ENCODE results near the gene PRKRIP1. TPM values are rescaled to one million over a fixed set of nuclear protein-coding genes. Genes with fewer than 3 reads are reported as not detected.

PRKRIP1 gene
- total and polyA plus RNA-seq, 4 donors = 5.4 to 15.8 (median 7.1) TPM

DNA sequence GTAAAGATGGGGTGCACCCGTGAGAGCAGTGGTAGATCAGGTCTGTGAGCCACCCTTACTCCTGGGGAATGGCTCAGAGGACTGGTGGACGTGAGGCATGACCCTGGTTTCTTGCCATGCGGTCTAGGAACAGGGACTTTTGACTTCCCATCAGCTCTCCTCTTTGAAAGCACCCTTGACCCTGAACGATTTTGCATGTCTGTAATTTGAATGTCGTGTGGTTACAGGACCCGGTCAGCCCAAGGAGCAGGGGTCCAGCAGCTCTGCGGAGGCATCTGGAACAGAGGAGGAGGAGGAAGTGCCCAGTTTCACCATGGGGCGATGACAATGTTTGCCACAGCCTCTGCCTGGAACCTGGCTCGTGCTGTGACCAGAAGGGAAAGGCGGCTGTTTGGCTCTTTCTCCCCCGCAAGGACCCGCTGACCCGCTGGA lies 28.6 kb downstream of the PRKRIP1 start:
- TF ChIP-seq FOXA1 (IDR thresholded peaks at IDR 0.05) (no peak), HNF4G (IDR thresholded peaks at IDR 0.05) (no peak), FOXA2 (IDR thresholded peaks at IDR 0.05) (no peak), RXRA (IDR thresholded peaks at IDR 0.05) (no peak), GABPA (IDR thresholded peaks at IDR 0.05 in 1 of 2, conservative IDR thresholded peaks at IDR 0.05 in 1 of 2) (no peak), YY1 (IDR thresholded peaks at IDR 0.05) (no peak), JUND (IDR thresholded peaks at IDR 0.05) (no peak), EGR1 (IDR thresholded peaks at IDR 0.05; ENCODE audit: low read depth in 2 of 2) (no peak), NR2F2 (IDR thresholded peaks at IDR 0.05) (no peak), SP1 (IDR thresholded peaks at IDR 0.05) (no peak), RAD21 (IDR thresholded peaks at IDR 0.05) (no peak), TAF1 (conservative IDR thresholded peaks at IDR 0.05) (no peak), HNF4A (conservative IDR thresholded peaks at IDR 0.05) (no peak)
- TF ChIP-seq, protein P1, sequence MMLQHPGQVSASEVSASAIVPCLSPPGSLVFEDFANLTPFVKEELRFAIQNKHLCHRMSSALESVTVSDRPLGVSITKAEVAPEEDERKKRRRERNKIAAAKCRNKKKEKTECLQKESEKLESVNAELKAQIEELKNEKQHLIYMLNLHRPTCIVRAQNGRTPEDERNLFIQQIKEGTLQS (IDR thresholded peaks at IDR 0.05) = no peak
- TF ChIP-seq, protein P2, sequence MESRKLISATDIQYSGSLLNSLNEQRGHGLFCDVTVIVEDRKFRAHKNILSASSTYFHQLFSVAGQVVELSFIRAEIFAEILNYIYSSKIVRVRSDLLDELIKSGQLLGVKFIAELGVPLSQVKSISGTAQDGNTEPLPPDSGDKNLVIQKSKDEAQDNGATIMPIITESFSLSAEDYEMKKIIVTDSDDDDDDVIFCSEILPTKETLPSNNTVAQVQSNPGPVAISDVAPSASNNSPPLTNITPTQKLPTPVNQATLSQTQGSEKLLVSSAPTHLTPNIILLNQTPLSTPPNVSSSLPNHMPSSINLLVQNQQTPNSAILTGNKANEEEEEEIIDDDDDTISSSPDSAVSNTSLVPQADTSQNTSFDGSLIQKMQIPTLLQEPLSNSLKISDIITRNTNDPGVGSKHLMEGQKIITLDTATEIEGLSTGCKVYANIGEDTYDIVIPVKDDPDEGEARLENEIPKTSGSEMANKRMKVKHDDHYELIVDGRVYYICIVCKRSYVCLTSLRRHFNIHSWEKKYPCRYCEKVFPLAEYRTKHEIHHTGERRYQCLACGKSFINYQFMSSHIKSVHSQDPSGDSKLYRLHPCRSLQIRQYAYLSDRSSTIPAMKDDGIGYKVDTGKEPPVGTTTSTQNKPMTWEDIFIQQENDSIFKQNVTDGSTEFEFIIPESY (IDR thresholded peaks at IDR 0.05) = no peak
- TF ChIP-seq, protein P3, sequence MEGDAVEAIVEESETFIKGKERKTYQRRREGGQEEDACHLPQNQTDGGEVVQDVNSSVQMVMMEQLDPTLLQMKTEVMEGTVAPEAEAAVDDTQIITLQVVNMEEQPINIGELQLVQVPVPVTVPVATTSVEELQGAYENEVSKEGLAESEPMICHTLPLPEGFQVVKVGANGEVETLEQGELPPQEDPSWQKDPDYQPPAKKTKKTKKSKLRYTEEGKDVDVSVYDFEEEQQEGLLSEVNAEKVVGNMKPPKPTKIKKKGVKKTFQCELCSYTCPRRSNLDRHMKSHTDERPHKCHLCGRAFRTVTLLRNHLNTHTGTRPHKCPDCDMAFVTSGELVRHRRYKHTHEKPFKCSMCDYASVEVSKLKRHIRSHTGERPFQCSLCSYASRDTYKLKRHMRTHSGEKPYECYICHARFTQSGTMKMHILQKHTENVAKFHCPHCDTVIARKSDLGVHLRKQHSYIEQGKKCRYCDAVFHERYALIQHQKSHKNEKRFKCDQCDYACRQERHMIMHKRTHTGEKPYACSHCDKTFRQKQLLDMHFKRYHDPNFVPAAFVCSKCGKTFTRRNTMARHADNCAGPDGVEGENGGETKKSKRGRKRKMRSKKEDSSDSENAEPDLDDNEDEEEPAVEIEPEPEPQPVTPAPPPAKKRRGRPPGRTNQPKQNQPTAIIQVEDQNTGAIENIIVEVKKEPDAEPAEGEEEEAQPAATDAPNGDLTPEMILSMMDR (IDR thresholded peaks at IDR 0.05; ENCODE audit: low read depth, low read length, missing input control) = no peak
- TF ChIP-seq, protein P4, sequence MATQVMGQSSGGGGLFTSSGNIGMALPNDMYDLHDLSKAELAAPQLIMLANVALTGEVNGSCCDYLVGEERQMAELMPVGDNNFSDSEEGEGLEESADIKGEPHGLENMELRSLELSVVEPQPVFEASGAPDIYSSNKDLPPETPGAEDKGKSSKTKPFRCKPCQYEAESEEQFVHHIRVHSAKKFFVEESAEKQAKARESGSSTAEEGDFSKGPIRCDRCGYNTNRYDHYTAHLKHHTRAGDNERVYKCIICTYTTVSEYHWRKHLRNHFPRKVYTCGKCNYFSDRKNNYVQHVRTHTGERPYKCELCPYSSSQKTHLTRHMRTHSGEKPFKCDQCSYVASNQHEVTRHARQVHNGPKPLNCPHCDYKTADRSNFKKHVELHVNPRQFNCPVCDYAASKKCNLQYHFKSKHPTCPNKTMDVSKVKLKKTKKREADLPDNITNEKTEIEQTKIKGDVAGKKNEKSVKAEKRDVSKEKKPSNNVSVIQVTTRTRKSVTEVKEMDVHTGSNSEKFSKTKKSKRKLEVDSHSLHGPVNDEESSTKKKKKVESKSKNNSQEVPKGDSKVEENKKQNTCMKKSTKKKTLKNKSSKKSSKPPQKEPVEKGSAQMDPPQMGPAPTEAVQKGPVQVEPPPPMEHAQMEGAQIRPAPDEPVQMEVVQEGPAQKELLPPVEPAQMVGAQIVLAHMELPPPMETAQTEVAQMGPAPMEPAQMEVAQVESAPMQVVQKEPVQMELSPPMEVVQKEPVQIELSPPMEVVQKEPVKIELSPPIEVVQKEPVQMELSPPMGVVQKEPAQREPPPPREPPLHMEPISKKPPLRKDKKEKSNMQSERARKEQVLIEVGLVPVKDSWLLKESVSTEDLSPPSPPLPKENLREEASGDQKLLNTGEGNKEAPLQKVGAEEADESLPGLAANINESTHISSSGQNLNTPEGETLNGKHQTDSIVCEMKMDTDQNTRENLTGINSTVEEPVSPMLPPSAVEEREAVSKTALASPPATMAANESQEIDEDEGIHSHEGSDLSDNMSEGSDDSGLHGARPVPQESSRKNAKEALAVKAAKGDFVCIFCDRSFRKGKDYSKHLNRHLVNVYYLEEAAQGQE (IDR thresholded peaks at IDR 0.05) = no peak
- TF ChIP-seq, protein P5, sequence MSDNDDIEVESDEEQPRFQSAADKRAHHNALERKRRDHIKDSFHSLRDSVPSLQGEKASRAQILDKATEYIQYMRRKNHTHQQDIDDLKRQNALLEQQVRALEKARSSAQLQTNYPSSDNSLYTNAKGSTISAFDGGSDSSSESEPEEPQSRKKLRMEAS (IDR thresholded peaks at IDR 0.05) = no peak
- H3K4me3 ChIP-seq (ENCODE audit: low read depth in 1 of 3, low read length in 3 of 3) = no peak overlapping the region
- DNase-seq (ENCODE audit: low spot score) = no peak
- H3K4me1 ChIP-seq (ENCODE audit: control insufficient read depth in 4 of 4, insufficient read depth in 4 of 4, low read length in 3 of 4) = no peaks in the 10 kb centered on the region
- peaks cover 2 to 39% (median 12%) of the 10 kb centered on the region in 4 donors for H3K36me3 ChIP-seq (ENCODE audit: control insufficient read depth in 4 of 4, insufficient read depth in 3 of 4, low read depth in 1 of 4, low read length in 3 of 4)
- H3K27ac ChIP-seq (ENCODE audit: low read depth in 1 of 2, low read length in 2 of 2) = peak overlapping the region; percentile 70 to 77
- H3K9ac ChIP-seq (ENCODE audit: low read depth in 1 of 2, low read length in 2 of 2) = no peak overlapping the region
- no peaks in the 10 kb centered on the region for H3K9me3 ChIP-seq (ENCODE audit: control insufficient read depth in 4 of 4, low read length in 3 of 4)
- no peaks in the 10 kb centered on the region for H3K27me3 ChIP-seq (ENCODE audit: control insufficient read depth in 4 of 4, insufficient read depth in 4 of 4, low read length in 3 of 4)
- 83% methylated on average over 13 of the region's 13 CpGs for WGBS

All from liver (tissue), 9 donors.